ENCODE measurements around the gene LRMDA.
A peak's percentile ranks its signal among the peaks of the same experiment; 100 is the strongest.

The LRMDA gene

GRCh38 chr10:75401569-75402485, 29.6 kb upstream of the LRMDA start, which contains the start of gene ZNF503:
Gene ZNF503 (minus strand): TSS chr10:75401764. CDS start chr10:75401419, 345 bp downstream.
- H3K4me3 ChIP-seq (ENCODE audit: low read depth, low read length) = peak within 1 kb of the TSS; percentile 79
- DNase-seq (ENCODE audit: low read depth) = peak; percentile 98
- peak; percentile 44 for TF ChIP-seq CTCF (conservative IDR thresholded peaks at IDR 0.05; ENCODE audit: low read depth, low read length)

DNA sequence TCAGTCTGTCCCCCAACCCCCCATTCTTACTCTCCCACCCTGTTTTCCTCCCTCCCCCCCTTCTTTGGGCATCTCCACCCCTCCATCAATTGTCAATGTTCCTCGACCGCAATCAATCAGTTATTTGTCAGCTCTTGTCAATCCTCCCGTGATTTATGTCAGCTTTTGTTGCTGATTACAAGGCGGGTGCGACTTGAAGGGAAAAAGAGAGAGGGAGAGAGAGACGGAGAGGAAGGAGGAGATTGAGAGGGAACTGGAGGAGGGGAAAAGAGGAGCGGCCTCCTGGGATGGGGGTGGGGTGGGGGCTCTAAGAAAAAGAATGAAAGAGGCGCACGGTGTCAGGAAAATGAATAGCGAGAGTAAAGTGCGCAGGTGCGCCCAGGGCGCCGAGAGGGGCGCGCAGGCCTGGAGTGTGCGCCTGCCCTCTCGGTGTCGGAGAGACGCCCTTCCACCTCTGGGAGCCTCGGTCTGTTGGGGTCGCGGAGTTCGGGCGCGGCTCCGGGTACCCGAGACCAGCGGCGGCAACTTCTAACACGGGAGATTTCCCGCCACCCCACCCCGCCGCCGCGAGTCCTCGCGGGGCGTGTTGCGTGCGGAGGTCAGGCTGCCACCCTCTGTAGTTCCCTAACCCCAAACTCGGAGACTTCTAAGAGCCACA, 28.8 kb upstream of the LRMDA start:
- peak overlapping the region; percentile 79 for H3K4me3 ChIP-seq (ENCODE audit: low read depth, low read length)
- TF ChIP-seq CTCF (conservative IDR thresholded peaks at IDR 0.05; ENCODE audit: low read depth, low read length) = no peak
- DNase-seq (ENCODE audit: low read depth) = no peak

DNA sequence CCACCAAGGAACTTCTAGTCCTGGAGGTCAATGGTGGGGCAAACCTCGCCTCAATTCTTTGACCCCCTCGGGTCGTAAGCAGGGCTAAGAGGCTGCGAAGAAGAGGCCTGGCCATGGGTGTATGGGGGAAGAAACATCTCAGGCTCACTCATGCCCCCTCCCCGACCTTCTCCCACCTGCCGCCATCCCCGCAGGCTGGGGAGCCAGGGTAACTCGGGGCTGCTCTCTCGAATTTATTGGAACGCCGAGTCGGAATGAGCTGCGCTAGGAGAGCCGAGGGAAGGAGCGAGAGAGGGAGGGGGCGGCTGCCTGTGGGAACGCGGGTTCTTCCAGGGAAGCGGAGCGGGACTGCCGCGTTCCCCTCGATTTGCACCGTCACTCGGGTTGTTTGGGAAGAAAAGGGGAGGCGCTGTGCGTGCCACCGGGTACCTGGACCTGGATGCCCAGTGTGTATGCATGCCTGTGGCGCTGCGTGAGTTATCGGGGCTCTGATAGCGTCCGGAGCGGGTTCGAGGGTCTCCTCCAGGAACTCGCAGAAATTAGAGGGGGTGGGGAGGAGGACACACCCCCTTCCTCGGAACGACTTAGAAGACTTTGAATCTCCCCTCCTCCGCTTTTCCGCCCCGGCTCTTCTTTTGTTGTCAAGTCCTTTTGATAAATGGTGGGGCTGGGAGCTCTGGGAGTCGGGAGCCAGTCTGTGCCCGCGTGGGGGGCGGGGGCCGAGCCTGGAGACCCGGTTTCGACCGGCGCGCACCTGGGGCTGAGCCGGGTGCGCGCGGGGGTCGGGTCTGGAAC, 28.1 kb upstream of the LRMDA start:
- H3K4me3 ChIP-seq (ENCODE audit: low read depth, low read length) = peak overlapping the region; percentile 79
- no peak for TF ChIP-seq CTCF (conservative IDR thresholded peaks at IDR 0.05; ENCODE audit: low read depth, low read length)
- no peak for DNase-seq (ENCODE audit: low read depth)

GRCh38 chr10:75403939-75404814, 27.2 kb upstream of the LRMDA start:
- no peak for TF ChIP-seq CTCF (conservative IDR thresholded peaks at IDR 0.05; ENCODE audit: low read depth, low read length)
- no peak for DNase-seq (ENCODE audit: low read depth)
- peak overlapping the region; percentile 79 for H3K4me3 ChIP-seq (ENCODE audit: low read depth, low read length)

- no peak for TF ChIP-seq CTCF (conservative IDR thresholded peaks at IDR 0.05; ENCODE audit: low read depth, low read length)
- peak overlapping the region; percentile 11 for H3K4me3 ChIP-seq (ENCODE audit: low read depth, low read length)
- DNase-seq (ENCODE audit: low read depth) = no peak
These were observed 26.4 kb upstream of the LRMDA start for GRCh38 chr10:75404815-75405597.
